Measurements from ENCODE around the gene SOX18. TPM values are rescaled to one million over a fixed set of nuclear protein-coding genes. Genes with fewer than 3 reads are reported as not detected.

Gene SOX18
- total and polyA plus RNA-seq, 2 of the 13 experiments (the other 11 are each of a cell fraction or from before 2014, with no cell fraction given) = 1.6 to 1.9 TPM

DNA sequence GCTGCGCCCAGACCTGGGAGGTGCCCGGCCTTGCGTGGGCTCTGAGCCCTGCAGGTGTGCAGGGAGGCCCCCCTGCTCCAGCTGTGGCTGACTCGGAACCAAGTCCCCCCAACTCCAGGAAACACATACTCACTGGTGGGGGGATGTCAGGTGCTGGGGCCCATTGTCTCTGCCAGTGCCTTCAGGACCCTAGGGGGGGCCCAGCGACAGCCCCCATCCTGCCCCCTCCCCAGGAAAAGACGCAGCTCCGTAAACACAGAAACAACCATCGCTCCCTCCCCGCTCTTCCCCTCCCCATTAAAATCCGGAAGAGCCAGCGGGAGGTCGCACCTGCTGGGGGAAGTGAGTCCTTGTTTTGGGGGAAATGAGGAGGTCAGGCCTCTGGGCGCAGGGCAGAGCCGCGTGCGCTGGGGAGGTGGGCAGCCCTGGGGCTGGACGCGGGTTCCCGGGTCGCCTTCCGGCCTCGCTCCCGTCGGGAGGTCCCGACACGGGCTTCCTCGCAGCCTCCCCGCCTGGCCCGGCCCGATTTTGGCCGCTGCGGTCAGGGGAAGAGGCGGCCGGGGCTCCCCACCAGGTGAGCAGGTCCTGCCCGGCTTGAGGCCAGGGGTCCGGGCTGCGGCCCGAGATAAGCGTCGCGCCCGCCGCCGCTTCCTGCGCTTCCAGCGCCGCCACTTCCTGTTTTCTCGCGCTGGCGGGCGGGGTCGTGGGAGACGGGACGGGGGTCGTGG lies 7.2 kb downstream of the SOX18 start (continued):
- TF ChIP-seq, protein P1, sequence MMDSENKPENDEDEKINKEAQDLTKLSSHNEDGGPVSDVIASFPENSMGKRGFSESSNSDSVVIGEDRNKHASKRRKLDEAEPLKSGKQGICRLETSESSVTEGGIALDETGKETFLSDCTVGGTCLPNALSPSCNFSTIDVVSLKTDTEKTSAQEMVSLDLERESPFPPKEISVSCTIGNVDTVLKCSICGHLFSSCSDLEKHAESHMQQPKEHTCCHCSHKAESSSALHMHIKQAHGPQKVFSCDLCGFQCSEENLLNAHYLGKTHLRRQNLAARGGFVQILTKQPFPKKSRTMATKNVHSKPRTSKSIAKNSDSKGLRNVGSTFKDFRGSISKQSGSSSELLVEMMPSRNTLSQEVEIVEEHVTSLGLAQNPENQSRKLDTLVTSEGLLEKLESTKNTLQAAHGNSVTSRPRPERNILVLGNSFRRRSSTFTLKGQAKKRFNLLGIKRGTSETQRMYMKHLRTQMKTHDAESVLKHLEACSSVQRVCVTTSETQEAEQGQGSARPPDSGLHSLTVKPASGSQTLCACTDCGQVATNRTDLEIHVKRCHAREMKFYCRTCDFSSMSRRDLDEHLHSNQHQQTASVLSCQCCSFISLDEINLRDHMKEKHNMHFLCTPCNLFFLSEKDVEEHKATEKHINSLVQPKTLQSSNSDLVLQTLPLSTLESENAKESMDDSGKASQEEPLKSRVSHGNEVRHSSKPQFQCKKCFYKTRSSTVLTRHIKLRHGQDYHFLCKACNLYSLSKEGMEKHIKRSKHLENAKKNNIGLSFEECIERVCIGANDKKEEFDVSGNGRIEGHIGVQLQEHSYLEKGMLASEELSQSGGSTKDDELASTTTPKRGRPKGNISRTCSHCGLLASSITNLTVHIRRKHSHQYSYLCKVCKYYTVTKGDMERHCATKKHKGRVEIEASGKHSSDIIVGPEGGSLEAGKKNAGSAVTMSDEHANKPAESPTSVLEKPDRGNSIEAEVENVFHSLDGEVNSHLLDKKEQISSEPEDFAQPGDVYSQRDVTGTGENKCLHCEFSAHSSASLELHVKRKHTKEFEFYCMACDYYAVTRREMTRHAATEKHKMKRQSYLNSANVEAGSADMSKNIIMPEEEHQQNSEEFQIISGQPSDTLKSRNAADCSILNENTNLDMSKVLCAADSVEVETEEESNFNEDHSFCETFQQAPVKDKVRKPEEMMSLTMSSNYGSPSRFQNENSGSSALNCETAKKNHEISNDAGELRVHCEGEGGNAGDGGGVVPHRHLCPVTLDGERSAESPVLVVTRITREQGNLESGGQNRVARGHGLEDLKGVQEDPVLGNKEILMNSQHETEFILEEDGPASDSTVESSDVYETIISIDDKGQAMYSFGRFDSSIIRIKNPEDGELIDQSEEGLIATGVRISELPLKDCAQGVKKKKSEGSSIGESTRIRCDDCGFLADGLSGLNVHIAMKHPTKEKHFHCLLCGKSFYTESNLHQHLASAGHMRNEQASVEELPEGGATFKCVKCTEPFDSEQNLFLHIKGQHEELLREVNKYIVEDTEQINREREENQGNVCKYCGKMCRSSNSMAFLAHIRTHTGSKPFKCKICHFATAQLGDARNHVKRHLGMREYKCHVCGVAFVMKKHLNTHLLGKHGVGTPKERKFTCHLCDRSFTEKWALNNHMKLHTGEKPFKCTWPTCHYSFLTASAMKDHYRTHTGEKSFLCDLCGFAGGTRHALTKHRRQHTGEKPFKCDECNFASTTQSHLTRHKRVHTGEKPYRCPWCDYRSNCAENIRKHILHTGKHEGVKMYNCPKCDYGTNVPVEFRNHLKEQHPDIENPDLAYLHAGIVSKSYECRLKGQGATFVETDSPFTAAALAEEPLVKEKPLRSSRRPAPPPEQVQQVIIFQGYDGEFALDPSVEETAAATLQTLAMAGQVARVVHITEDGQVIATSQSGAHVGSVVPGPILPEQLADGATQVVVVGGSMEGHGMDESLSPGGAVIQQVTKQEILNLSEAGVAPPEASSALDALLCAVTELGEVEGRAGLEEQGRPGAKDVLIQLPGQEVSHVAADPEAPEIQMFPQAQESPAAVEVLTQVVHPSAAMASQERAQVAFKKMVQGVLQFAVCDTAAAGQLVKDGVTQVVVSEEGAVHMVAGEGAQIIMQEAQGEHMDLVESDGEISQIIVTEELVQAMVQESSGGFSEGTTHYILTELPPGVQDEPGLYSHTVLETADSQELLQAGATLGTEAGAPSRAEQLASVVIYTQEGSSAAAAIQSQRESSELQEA (CRISPR knock-in tag; IDR thresholded peaks at IDR 0.05; ENCODE audit: not compliant biosample characterization) = no peak
- TF ChIP-seq AHR (CRISPR knock-in tag; IDR thresholded peaks at IDR 0.05) (no peak; the same call in none of the 2 replicates), ZNF777 (CRISPR knock-in tag; IDR thresholded peaks at IDR 0.05) (peak; percentile 87), PRPF4 (IDR thresholded peaks at IDR 0.05; ENCODE audit: low read depth, low read length, poor library complexity, severe bottlenecking) (no peak), NR3C1 (CRISPR knock-in tag; IDR thresholded peaks at IDR 0.05) (0 out of 2 replicates have a peak, but pooled peaks have one; percentile 12), ZBTB20 (CRISPR knock-in tag; IDR thresholded peaks at IDR 0.05; ENCODE audit: borderline replicate concordance, low read depth) (0 out of 2 replicates have a peak, but pooled peaks have one; percentile 13), ZNF749 (CRISPR knock-in tag; IDR thresholded peaks at IDR 0.05; ENCODE audit: borderline replicate concordance) (peak; percentile 72; the same call in 1 of the 2 replicates), NR2F2 (IDR thresholded peaks at IDR 0.05; ENCODE audit: borderline replicate concordance, low read depth) (no peak), SMAD9 (CRISPR knock-in tag; IDR thresholded peaks at IDR 0.05) (0 out of 2 replicates have a peak, but pooled peaks have one; percentile 45), ZNF337 (CRISPR knock-in tag; IDR thresholded peaks at IDR 0.05; ENCODE audit: borderline replicate concordance, low read depth) (no peak), ZFX (CRISPR knock-in tag; IDR thresholded peaks at IDR 0.05; ENCODE audit: low read depth) (peak; percentile 80), REXO4 (CRISPR knock-in tag; IDR thresholded peaks at IDR 0.05; ENCODE audit: borderline replicate concordance) (0 out of 2 replicates have a peak, but pooled peaks have one; percentile 39), ZNF101 (CRISPR knock-in tag; IDR thresholded peaks at IDR 0.05; ENCODE audit: borderline replicate concordance, low read depth) (0 out of 2 replicates have a peak, but pooled peaks have one; percentile 48)
- TF ChIP-seq, protein P2, sequence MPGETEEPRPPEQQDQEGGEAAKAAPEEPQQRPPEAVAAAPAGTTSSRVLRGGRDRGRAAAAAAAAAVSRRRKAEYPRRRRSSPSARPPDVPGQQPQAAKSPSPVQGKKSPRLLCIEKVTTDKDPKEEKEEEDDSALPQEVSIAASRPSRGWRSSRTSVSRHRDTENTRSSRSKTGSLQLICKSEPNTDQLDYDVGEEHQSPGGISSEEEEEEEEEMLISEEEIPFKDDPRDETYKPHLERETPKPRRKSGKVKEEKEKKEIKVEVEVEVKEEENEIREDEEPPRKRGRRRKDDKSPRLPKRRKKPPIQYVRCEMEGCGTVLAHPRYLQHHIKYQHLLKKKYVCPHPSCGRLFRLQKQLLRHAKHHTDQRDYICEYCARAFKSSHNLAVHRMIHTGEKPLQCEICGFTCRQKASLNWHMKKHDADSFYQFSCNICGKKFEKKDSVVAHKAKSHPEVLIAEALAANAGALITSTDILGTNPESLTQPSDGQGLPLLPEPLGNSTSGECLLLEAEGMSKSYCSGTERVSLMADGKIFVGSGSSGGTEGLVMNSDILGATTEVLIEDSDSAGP (CRISPR knock-in tag; IDR thresholded peaks at IDR 0.05; ENCODE audit: borderline replicate concordance) = peak; percentile 49; the same call in 1 of the 2 replicates
- TF ChIP-seq, protein P3, sequence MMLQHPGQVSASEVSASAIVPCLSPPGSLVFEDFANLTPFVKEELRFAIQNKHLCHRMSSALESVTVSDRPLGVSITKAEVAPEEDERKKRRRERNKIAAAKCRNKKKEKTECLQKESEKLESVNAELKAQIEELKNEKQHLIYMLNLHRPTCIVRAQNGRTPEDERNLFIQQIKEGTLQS (CRISPR knock-in tag; IDR thresholded peaks at IDR 0.05) = peak; percentile 64; the same call in 1 of the 2 replicates
- TF ChIP-seq, protein P4, sequence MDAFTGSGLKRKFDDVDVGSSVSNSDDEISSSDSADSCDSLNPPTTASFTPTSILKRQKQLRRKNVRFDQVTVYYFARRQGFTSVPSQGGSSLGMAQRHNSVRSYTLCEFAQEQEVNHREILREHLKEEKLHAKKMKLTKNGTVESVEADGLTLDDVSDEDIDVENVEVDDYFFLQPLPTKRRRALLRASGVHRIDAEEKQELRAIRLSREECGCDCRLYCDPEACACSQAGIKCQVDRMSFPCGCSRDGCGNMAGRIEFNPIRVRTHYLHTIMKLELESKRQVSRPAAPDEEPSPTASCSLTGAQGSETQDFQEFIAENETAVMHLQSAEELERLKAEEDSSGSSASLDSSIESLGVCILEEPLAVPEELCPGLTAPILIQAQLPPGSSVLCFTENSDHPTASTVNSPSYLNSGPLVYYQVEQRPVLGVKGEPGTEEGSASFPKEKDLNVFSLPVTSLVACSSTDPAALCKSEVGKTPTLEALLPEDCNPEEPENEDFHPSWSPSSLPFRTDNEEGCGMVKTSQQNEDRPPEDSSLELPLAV (CRISPR knock-in tag; conservative IDR thresholded peaks at IDR 0.05; ENCODE audit: low read depth) = no peak

All from HepG2 (cell line).